BE2C (cell line): Measurements from ENCODE around the gene SEC14L2.

Experiments used
- DNase-seq: peaks from one replicate; pipeline ENCODE4 v3.0.0-alpha.2; 2020
- H3K27me3 ChIP-seq: fragments of 250-450 bp; sonication (Bioruptor Pico); 2 replicates; pipeline ENCODE4 v1.5.1; 2020; ENCODE audit warnings: mild to moderate bottlenecking
- H3K36me3 ChIP-seq: fragments of 250-450 bp; sonication (Bioruptor Pico); 2 replicates; pipeline ENCODE4 v1.5.1; 2020; ENCODE audit warnings: mild to moderate bottlenecking
- H3K4me1 ChIP-seq: fragments of 250-450 bp; sonication (Bioruptor Pico); 2 replicates; pipeline ENCODE4 v1.5.1; 2020
- H3K4me3 ChIP-seq: 2 replicates; pipeline ENCODE4 v1.5.1; 2011; ENCODE audit warnings: low read depth, low read length
- H3K9me3 ChIP-seq: fragments of 250-450 bp; sonication (Bioruptor Pico); 2 replicates; pipeline ENCODE4 v1.5.1; 2020
- TF ChIP-seq, protein P1 (sequence below): IDR thresholded peaks from 2 replicates; pipeline ENCODE4 v1.5.1; 2012; ENCODE audit warnings: mild to moderate bottlenecking, low read depth, low read length

SEC14L2 gene

DNA sequence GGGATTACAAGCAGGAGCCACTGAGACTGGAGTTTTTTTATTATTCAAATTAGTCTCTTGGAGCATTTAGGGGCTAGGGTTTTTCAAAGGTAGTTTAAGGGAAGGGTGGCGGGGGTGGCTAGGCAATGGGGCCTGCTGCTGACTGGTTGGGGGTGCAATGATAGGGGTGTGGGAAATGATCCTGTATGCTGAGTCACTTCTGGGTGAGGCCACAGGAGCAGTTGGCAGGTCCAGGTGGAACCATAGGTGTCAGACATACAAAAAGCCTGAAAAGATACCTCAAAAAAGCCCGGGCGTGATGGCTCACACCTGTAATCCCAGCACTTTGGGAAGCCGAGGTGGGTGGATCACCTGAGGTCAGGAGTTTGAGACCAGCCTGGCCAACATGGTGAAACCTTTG is 42.4 kb downstream of the SEC14L2 start:
- Histone ChIP-seq H3K9me3 (no peaks in the 10 kb centered on the region; the same call in 1 of the 2 replicates), H3K27me3 (no peaks in the 10 kb centered on the region), H3K4me3 (no peak overlapping the region), H3K36me3 (no peaks in the 10 kb centered on the region), H3K4me1 (no peaks in the 10 kb centered on the region)
- DNase-seq, result no peak
- TF ChIP-seq, protein P1, sequence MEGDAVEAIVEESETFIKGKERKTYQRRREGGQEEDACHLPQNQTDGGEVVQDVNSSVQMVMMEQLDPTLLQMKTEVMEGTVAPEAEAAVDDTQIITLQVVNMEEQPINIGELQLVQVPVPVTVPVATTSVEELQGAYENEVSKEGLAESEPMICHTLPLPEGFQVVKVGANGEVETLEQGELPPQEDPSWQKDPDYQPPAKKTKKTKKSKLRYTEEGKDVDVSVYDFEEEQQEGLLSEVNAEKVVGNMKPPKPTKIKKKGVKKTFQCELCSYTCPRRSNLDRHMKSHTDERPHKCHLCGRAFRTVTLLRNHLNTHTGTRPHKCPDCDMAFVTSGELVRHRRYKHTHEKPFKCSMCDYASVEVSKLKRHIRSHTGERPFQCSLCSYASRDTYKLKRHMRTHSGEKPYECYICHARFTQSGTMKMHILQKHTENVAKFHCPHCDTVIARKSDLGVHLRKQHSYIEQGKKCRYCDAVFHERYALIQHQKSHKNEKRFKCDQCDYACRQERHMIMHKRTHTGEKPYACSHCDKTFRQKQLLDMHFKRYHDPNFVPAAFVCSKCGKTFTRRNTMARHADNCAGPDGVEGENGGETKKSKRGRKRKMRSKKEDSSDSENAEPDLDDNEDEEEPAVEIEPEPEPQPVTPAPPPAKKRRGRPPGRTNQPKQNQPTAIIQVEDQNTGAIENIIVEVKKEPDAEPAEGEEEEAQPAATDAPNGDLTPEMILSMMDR, result no peak

DNA sequence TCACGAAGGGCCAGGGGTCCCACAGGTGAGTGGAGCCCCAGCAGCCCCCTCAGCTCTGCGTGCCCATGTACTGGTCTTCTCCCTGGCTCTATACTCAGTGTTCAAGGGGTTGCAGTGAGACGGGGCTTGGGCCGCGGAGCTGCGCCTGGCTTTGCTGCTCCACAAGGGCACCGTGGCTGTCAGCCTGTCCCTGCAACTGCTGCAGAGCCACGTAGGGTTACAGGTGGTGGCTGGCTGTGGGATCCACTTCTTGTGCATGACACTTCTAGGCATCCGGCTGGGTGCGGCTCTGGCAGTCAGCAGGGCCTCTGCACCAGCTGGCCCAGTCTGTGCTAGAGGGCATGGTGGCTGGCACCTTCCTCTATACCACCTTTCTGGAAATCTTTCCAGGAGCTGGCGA is 43.0 kb downstream of the SEC14L2 start:
- no peak overlapping the region for H3K4me3 ChIP-seq
- H3K4me1 ChIP-seq, result no peaks in the 10 kb centered on the region; the same call in 1 of the 2 replicates
- H3K27me3 ChIP-seq, result no peaks in the 10 kb centered on the region
- H3K9me3 ChIP-seq, result no peaks in the 10 kb centered on the region; the same call in 1 of the 2 replicates
- no peak for DNase-seq
- TF ChIP-seq, protein P1, result no peak
- no peaks in the 10 kb centered on the region for H3K36me3 ChIP-seq

DNA sequence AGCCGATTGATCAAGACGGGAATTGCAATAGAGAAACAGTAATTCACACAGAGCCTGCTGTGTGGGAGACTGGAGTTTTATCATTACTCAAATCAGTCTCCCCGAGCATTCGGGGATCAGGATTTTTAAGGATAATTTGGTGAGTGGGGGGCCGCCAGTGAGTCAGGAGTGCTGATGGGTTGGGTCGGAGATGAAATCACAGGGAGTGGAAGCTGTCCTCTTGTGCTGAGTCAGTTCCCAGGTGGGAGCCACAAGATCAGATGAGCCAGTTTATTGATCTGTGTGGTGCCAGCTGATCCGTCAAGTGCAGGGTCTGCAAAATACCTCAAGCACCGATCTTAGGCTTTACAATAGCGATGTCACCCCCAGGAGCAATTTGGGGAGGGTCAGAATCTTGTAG is 44.3 kb downstream of the SEC14L2 start:
- H3K36me3 ChIP-seq, result no peaks in the 10 kb centered on the region
- TF ChIP-seq, protein P1, result no peak
- H3K27me3 ChIP-seq, result no peaks in the 10 kb centered on the region
- H3K9me3 ChIP-seq, result no peaks in the 10 kb centered on the region; the same call in 1 of the 2 replicates
- no peaks in the 10 kb centered on the region; the same call in 1 of the 2 replicates for H3K4me1 ChIP-seq
- DNase-seq, result no peak
- H3K4me3 ChIP-seq, result no peak overlapping the region

DNA sequence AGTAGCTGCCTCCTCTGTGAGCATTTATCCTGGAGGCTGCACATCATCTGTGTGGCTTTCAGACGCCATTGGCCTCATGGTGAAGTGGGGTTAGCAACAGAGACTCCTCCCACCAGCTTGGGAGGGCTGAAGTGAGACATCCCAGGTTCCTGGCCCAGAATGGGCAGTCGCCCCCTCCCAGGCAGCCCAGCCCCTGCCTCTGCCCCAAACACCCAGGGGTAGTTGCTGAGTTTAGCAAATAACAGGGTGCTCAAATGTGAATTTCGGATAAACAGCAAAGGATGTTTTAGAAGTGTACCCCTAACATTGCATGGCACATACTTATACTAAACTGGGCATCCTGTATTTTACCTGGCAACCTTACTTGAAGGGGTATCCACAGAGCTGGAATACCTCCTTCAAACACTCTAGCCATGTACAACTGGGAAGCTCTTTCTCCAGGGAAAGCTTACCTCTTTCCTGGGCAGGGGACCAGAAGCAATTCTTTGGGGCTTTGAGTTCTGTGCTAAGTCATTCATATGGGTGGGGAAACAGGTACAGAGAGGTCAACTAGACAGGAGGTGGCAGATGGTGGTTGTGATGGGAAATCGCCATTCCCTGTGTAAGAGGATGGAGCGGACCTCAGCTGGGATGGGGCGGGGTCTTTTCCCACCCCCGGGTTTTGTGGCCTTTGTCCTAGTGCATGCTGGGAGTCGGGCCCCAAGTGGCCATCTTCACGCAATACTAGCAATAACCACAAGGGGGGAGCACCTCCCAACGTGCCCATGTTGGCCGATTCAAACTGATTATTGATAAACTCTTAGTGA is 48.0 kb downstream of the SEC14L2 start:
- H3K4me3 ChIP-seq, result peak overlapping the region; percentile 37
- no peaks in the 10 kb centered on the region for H3K9me3 ChIP-seq
- TF ChIP-seq, protein P1, result peak; percentile 88
- peak; percentile 76 for DNase-seq
- no peaks in the 10 kb centered on the region for H3K36me3 ChIP-seq
- H3K4me1 ChIP-seq, result no peaks in the 10 kb centered on the region; the same call in 1 of the 2 replicates
- no peaks in the 10 kb centered on the region for H3K27me3 ChIP-seq

DNA sequence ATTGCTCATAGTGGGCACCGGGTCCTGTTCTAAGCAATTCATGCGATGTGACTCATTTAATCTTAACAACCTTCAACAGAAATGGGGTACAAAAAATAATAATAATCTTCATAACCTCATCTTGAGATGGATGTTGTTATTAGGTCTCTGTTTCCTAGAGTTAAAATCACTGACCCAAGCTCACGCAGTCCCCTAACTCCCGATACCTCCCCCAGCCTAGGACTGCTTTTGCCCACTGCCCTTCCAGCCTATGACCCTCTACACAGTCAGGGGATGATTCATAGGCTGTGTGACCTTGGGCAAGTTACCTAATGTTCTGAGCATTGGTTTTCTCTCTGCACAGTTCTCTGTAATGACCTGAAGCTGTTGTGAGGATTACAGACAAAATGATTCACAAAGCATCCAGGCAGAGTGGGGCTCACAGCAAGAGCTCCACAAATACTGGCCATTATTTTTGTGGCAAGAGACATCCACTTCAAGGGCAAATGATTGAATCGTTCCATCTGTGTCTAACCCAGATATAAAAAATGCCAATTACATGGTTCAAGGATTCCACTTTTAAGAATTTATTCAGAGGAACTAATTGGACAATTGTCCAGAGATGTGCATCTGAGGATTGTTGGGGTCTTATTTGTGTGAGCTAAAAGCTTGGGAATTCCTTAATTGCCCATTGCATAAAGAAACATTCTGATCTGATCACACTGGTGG is 48.8 kb downstream of the SEC14L2 start:
- Histone ChIP-seq H3K9me3 (no peaks in the 10 kb centered on the region), H3K4me1 (no peaks in the 10 kb centered on the region; the same call in 1 of the 2 replicates), H3K36me3 (no peaks in the 10 kb centered on the region), H3K27me3 (no peaks in the 10 kb centered on the region), H3K4me3 (peak overlapping the region; percentile 37)
- DNase-seq, result no peak
- TF ChIP-seq, protein P1, result no peak
